ENCODE data around the gene MAN1A1.

MAN1A1 gene

DNA sequence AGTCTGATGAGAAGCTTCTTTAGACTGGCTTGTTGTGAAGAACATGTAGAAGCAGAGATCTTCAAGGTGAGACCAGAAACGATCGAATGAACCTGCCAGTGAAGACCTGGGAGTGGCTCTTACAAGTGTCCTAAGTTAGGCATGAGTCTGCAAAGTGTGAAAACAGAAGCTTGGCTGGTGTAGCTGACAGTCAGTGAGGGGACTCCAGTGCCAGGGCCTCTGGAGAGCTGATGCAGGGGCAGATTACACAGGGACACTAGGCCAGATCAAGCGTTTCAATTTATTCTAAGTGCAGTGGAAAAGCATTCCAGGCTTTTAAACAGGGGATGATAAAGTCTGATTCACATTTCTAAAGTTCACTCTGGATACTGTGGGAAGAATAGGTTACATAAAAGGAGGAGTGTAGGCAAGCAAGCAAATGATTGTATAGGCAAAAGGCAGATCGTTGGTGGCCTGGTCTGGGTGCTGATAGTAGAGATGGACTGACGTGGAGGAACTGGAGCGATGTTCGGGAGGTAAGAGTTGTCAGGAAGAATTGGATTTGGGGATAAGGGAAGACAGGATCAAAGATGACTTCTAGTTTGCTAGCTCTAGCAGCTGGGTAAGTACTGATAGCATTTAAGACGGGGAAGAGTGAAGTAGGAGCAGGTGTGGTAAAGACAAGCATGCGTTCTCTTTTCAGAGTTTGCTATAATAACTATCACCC, 133.5 kb downstream of the MAN1A1 start:
- TF ChIP-seq POLR2AphosphoS5 (IDR thresholded peaks at IDR 0.05; ENCODE audit: low read depth) (no peak), GABPA (IDR thresholded peaks at IDR 0.05; ENCODE audit: low read depth) (no peak), SPI1 (IDR thresholded peaks at IDR 0.05; ENCODE audit: borderline replicate concordance, low read depth) (no peak)
- TF ChIP-seq, protein P1, sequence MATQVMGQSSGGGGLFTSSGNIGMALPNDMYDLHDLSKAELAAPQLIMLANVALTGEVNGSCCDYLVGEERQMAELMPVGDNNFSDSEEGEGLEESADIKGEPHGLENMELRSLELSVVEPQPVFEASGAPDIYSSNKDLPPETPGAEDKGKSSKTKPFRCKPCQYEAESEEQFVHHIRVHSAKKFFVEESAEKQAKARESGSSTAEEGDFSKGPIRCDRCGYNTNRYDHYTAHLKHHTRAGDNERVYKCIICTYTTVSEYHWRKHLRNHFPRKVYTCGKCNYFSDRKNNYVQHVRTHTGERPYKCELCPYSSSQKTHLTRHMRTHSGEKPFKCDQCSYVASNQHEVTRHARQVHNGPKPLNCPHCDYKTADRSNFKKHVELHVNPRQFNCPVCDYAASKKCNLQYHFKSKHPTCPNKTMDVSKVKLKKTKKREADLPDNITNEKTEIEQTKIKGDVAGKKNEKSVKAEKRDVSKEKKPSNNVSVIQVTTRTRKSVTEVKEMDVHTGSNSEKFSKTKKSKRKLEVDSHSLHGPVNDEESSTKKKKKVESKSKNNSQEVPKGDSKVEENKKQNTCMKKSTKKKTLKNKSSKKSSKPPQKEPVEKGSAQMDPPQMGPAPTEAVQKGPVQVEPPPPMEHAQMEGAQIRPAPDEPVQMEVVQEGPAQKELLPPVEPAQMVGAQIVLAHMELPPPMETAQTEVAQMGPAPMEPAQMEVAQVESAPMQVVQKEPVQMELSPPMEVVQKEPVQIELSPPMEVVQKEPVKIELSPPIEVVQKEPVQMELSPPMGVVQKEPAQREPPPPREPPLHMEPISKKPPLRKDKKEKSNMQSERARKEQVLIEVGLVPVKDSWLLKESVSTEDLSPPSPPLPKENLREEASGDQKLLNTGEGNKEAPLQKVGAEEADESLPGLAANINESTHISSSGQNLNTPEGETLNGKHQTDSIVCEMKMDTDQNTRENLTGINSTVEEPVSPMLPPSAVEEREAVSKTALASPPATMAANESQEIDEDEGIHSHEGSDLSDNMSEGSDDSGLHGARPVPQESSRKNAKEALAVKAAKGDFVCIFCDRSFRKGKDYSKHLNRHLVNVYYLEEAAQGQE (IDR thresholded peaks at IDR 0.05; ENCODE audit: insufficient replicate concordance, low read depth): no peak
- TF ChIP-seq, protein P2, sequence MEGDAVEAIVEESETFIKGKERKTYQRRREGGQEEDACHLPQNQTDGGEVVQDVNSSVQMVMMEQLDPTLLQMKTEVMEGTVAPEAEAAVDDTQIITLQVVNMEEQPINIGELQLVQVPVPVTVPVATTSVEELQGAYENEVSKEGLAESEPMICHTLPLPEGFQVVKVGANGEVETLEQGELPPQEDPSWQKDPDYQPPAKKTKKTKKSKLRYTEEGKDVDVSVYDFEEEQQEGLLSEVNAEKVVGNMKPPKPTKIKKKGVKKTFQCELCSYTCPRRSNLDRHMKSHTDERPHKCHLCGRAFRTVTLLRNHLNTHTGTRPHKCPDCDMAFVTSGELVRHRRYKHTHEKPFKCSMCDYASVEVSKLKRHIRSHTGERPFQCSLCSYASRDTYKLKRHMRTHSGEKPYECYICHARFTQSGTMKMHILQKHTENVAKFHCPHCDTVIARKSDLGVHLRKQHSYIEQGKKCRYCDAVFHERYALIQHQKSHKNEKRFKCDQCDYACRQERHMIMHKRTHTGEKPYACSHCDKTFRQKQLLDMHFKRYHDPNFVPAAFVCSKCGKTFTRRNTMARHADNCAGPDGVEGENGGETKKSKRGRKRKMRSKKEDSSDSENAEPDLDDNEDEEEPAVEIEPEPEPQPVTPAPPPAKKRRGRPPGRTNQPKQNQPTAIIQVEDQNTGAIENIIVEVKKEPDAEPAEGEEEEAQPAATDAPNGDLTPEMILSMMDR (IDR thresholded peaks at IDR 0.05; ENCODE audit: insufficient read depth, low read length): no peak
- DNase-seq (ENCODE audit: low read depth in 1 of 2, low spot score in 1 of 2): no peak
- no peak overlapping the region for H3K27ac ChIP-seq (replicated peaks)
- H3K27me3 ChIP-seq (ENCODE audit: insufficient read depth, poor library complexity, severe bottlenecking): no peaks in the 10 kb centered on the region
- H3K4me3 ChIP-seq (replicated peaks; ENCODE audit: insufficient read depth, low read length): no peak overlapping the region

DNA sequence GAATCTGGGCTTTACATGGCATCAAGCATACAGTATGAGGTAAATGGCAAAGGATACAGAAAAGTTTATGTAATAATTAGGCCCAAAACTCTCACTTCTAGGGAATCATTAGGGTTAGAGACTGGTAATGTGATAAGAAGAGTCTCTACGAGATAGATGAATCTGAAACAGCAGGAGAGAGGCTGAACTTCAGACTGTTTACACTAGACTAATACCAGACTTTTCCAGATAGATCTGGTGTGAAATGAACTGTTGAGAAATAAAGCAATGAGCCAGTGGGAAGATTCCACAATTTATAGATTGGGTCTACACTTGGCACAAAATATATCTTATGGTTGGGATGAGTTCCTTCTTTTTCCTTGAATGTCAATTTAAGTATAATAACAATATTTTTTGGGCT, 134.3 kb downstream of the MAN1A1 start:
- DNase-seq (ENCODE audit: low read depth in 1 of 2, low spot score in 1 of 2): no peak

DNA sequence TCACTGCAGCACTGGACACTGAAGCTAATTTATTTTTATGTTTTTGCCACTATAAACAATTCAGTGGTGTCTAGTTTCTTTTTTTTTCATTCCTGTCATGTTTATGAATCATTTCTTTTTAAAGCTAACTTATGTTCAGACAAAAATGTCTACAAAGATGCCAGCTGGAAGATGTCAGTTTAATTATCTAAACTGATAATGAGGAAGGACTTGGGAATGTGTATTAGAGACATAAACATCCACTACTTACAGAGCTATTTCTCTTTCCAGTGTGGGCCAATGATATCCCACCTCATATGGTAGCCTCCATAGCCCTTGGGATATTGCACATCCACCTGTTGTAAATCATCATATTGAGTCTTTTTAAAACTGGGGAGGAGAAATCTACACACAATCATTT, 139.0 kb downstream of the MAN1A1 start:
- no peak overlapping the region for H3K4me3 ChIP-seq (replicated peaks; ENCODE audit: insufficient read depth, low read length)
- no peak overlapping the region for H3K27ac ChIP-seq (replicated peaks)
- no peak for TF ChIP-seq SPI1 (IDR thresholded peaks at IDR 0.05; ENCODE audit: borderline replicate concordance, low read depth)
- no peak for TF ChIP-seq GABPA (IDR thresholded peaks at IDR 0.05; ENCODE audit: low read depth)
- TF ChIP-seq, protein P2 (IDR thresholded peaks at IDR 0.05; ENCODE audit: insufficient read depth, low read length): no peak
- TF ChIP-seq, protein P1 (IDR thresholded peaks at IDR 0.05; ENCODE audit: insufficient replicate concordance, low read depth): no peak
- no peak for TF ChIP-seq POLR2AphosphoS5 (IDR thresholded peaks at IDR 0.05; ENCODE audit: low read depth)
- no peaks in the 10 kb centered on the region for H3K27me3 ChIP-seq (ENCODE audit: insufficient read depth, poor library complexity, severe bottlenecking)
- DNase-seq (ENCODE audit: low read depth in 1 of 2, low spot score in 1 of 2): no peak

More for the DNA sequence above, 134.3 kb downstream of the MAN1A1 start:
- TF ChIP-seq GABPA (IDR thresholded peaks at IDR 0.05; ENCODE audit: low read depth): no peak
- TF ChIP-seq POLR2AphosphoS5 (IDR thresholded peaks at IDR 0.05; ENCODE audit: low read depth): no peak
- no peak for TF ChIP-seq SPI1 (IDR thresholded peaks at IDR 0.05; ENCODE audit: borderline replicate concordance, low read depth)
- TF ChIP-seq, protein P1 (IDR thresholded peaks at IDR 0.05; ENCODE audit: insufficient replicate concordance, low read depth): no peak
- TF ChIP-seq, protein P2 (IDR thresholded peaks at IDR 0.05; ENCODE audit: insufficient read depth, low read length): no peak
- Histone ChIP-seq H3K27ac (replicated peaks) (no peak overlapping the region), H3K27me3 (ENCODE audit: insufficient read depth, poor library complexity, severe bottlenecking) (no peaks in the 10 kb centered on the region), H3K4me3 (replicated peaks; ENCODE audit: insufficient read depth, low read length) (no peak overlapping the region)

Measured in HL-60 (cell line).